Measurements from ENCODE around the gene CEACAM21.

The CEACAM21 gene

GRCh38 chr19:41587838-41588210 lies 11.9 kb downstream of the CEACAM21 start:
- no peak for DNase-seq

GRCh38 chr19:41588497-41589209 lies 12.7 kb downstream of the CEACAM21 start:
- no peak for DNase-seq

- no peak for DNase-seq
Observed at GRCh38 chr19:41589371-41589770, 13.4 kb downstream of the CEACAM21 start.

- DNase-seq = no peak
Observed at GRCh38 chr19:41590936-41591335, 15.0 kb downstream of the CEACAM21 start.

- DNase-seq = no peak
Observed at GRCh38 chr19:41591951-41592562, 16.1 kb downstream of the CEACAM21 start.

- DNase-seq = peak; percentile 85
Observed at GRCh38 chr19:41595258-41595889, 19.4 kb downstream of the CEACAM21 start.

- no peak for DNase-seq
Observed at GRCh38 chr19:41595890-41596280, 19.9 kb downstream of the CEACAM21 start.

GRCh38 chr19:41597600-41598041 lies 21.7 kb downstream of the CEACAM21 start:
- peak; percentile 77 for DNase-seq

- DNase-seq = no peak
Observed at GRCh38 chr19:41599175-41599966, 23.4 kb downstream of the CEACAM21 start.

- DNase-seq = no peak
Observed at GRCh38 chr19:41601771-41602170, 25.8 kb downstream of the CEACAM21 start.

GRCh38 chr19:41604831-41605230 lies 28.9 kb downstream of the CEACAM21 start:
- DNase-seq = no peak

GRCh38 chr19:41606215-41606837 lies 30.4 kb downstream of the CEACAM21 start:
- DNase-seq = no peak

- no peak for DNase-seq
Observed at GRCh38 chr19:41607668-41608067, 31.7 kb downstream of the CEACAM21 start.

GRCh38 chr19:41610789-41611188 lies 34.8 kb downstream of the CEACAM21 start:
- DNase-seq = no peak

GRCh38 chr19:41612483-41612882 lies 36.5 kb downstream of the CEACAM21 start:
- no peak for DNase-seq

GRCh38 chr19:41615207-41615606 lies 39.2 kb downstream of the CEACAM21 start:
- DNase-seq = no peak

GRCh38 chr19:41616792-41617621 lies 41.0 kb downstream of the CEACAM21 start:
- no peak for DNase-seq

- DNase-seq = no peak
Observed at GRCh38 chr19:41617941-41618730, 42.2 kb downstream of the CEACAM21 start.

- DNase-seq = no peak
Observed at GRCh38 chr19:41619018-41619556, 43.1 kb downstream of the CEACAM21 start.

- no peak for DNase-seq
Observed at GRCh38 chr19:41620171-41620570, 44.2 kb downstream of the CEACAM21 start.

GRCh38 chr19:41621226-41621625 lies 45.3 kb downstream of the CEACAM21 start:
- DNase-seq = no peak

Data from activated CD4-positive, alpha-beta T cell treated with anti-CD3 and anti-CD28 coated beads, Interleukin-2, amount 50 U/mL, for 16 hours (primary cell).